ENCODE measurements around the gene KCNJ1.

KCNJ1 gene

GRCh38 chr11:128881221-128881620 lies 14.1 kb upstream of the KCNJ1 start:
- peak; percentile 71 for DNase-seq

- DNase-seq: no peak
These were observed 12.7 kb upstream of the KCNJ1 start for GRCh38 chr11:128879817-128880216.

GRCh38 chr11:128878455-128878854 lies 11.4 kb upstream of the KCNJ1 start:
- DNase-seq: peak; percentile 19

- no peak for DNase-seq
These were observed 10.6 kb upstream of the KCNJ1 start for GRCh38 chr11:128877726-128878125.

GRCh38 chr11:128876133-128876650 lies 9.1 kb upstream of the KCNJ1 start:
- no peak for DNase-seq

GRCh38 chr11:128874427-128874826 lies 7.3 kb upstream of the KCNJ1 start:
- no peak for DNase-seq

GRCh38 chr11:128872594-128872993 lies 5.5 kb upstream of the KCNJ1 start:
- DNase-seq: no peak

GRCh38 chr11:128872094-128872493 lies 5.0 kb upstream of the KCNJ1 start:
- no peak for DNase-seq

GRCh38 chr11:128871168-128871610 lies 4.1 kb upstream of the KCNJ1 start:
- DNase-seq: no peak

- peak; percentile 46 for DNase-seq
These were observed 2.0 kb upstream of the KCNJ1 start for GRCh38 chr11:128868841-128869671.

GRCh38 chr11:128865490-128865889 lies 1.6 kb downstream of the KCNJ1 start:
- DNase-seq: no peak

- DNase-seq: no peak
These were observed 4.0 kb downstream of the KCNJ1 start for GRCh38 chr11:128862908-128863660.

GRCh38 chr11:128862406-128862805 lies 4.7 kb downstream of the KCNJ1 start:
- no peak for DNase-seq

GRCh38 chr11:128860571-128861361 lies 6.3 kb downstream of the KCNJ1 start:
- no peak for DNase-seq

GRCh38 chr11:128859563-128860441 lies 7.3 kb downstream of the KCNJ1 start:
- peak; percentile 77 for DNase-seq

GRCh38 chr11:128857341-128857740 lies 9.8 kb downstream of the KCNJ1 start:
- DNase-seq: no peak

GRCh38 chr11:128856241-128856640 lies 10.9 kb downstream of the KCNJ1 start:
- no peak for DNase-seq

- no peak for DNase-seq
These were observed 12.3 kb downstream of the KCNJ1 start for GRCh38 chr11:128854841-128855240.

GRCh38 chr11:128853559-128853958 lies 13.5 kb downstream of the KCNJ1 start:
- DNase-seq: no peak

GRCh38 chr11:128852327-128853023 lies 14.6 kb downstream of the KCNJ1 start:
- DNase-seq: no peak

GRCh38 chr11:128848815-128849455 lies 18.2 kb downstream of the KCNJ1 start:
- peak; percentile 70 for DNase-seq

Measured in NCI-H69 (cell line).